Measurements from ENCODE around the gene DDX3X. TPM values are rescaled to one million over a fixed set of nuclear protein-coding genes. Genes with fewer than 3 reads are reported as not detected.
"Not testable (repeated sequence)": the region's sequence is repeated elsewhere in the genome, so short reads cannot be mapped to it uniquely, and the experiment has no call there.

The DDX3X gene
- polyA plus RNA-seq, 1 of the 3 experiments (the other 2 are of a cell fraction): 30.9 TPM

- Histone ChIP-seq H3K9me3 (no peaks in the 10 kb centered on the region), H3K9ac (no peak overlapping the region), H3K9me2 (no peaks in the 10 kb centered on the region), H3F3A (replicated peaks; ENCODE audit: insufficient read depth) (no peaks in the 10 kb centered on the region), H3K4me3 (ENCODE audit: low read depth in 2 of 2, low read length in 1 of 2) (no peak overlapping the region), H3K27ac (ENCODE audit: low read depth in 2 of 2, low read length in 1 of 2) (no peak overlapping the region), H4K20me1 (ENCODE audit: insufficient read depth) (no peaks in the 10 kb centered on the region), H3K27me3 (ENCODE audit: insufficient read depth) (no peaks in the 10 kb centered on the region), H3K4me1 (ENCODE audit: control insufficient read depth in 1 of 2, insufficient read depth in 2 of 2, low read depth in 1 of 2, low read length in 1 of 2) (no peaks in the 10 kb centered on the region), H3K79me2 (ENCODE audit: insufficient read depth) (no peaks in the 10 kb centered on the region), H2AFZ (ENCODE audit: low read depth) (no peak overlapping the region), H3K4me2 (no peak overlapping the region), H3K36me3 (replicated peaks in 1 of 2; ENCODE audit: control insufficient read depth in 1 of 2, insufficient read depth in 2 of 2, low read length in 1 of 2) (no peaks in the 10 kb centered on the region)
- no peak for DNase-seq
- 81% methylated on average over 7 of the region's 7 CpGs for WGBS (ENCODE audit: low lambda C conversion rate)
- ChIA-PET POLR2A (no interaction called here), CTCF (no interaction called here)
- TF ChIP-seq RFX5 (IDR thresholded peaks at IDR 0.05; ENCODE audit: low read length) (no peak), REST (IDR thresholded peaks at IDR 0.05; ENCODE audit: low read depth, low read length) (no peak), FOSL2 (IDR thresholded peaks at IDR 0.05; ENCODE audit: borderline replicate concordance, low read depth) (no peak), MEF2A (IDR thresholded peaks at IDR 0.05; ENCODE audit: borderline replicate concordance, low read depth) (no peak), USF1 (IDR thresholded peaks at IDR 0.05; ENCODE audit: borderline replicate concordance, low read depth) (no peak), GABPA (IDR thresholded peaks at IDR 0.05; ENCODE audit: low read depth) (no peak), IRF3 (IDR thresholded peaks at IDR 0.05; ENCODE audit: low read depth, low read length) (no peak), POLR2AphosphoS5 (IDR thresholded peaks at IDR 0.05; ENCODE audit: low read depth, low read length) (no peak), EP300 (IDR thresholded peaks at IDR 0.05; ENCODE audit: borderline replicate concordance in 1 of 2, low read depth in 1 of 2, low read length in 1 of 2) (no peak), PBX3 (IDR thresholded peaks at IDR 0.05) (no peak), EZH2phosphoT487 (IDR thresholded peaks at IDR 0.05; ENCODE audit: borderline replicate concordance, low read depth) (no peak), RXRA (IDR thresholded peaks at IDR 0.05; ENCODE audit: borderline replicate concordance, low read depth) (no peak), SIN3A (IDR thresholded peaks at IDR 0.05; ENCODE audit: borderline replicate concordance, low read depth, low read length) (no peak), FOXM1 (IDR thresholded peaks at IDR 0.05; ENCODE audit: low read depth) (no peak), USF2 (IDR thresholded peaks at IDR 0.05; ENCODE audit: borderline replicate concordance, low read depth, low read length) (no peak), RCOR1 (IDR thresholded peaks at IDR 0.05; ENCODE audit: low read length) (no peak), CHD2 (IDR thresholded peaks at IDR 0.05; ENCODE audit: low read length, partially characterized antibody) (no peak)
Measured at GRCh38 chrX:41314881-41315280, 19.1 kb upstream of the DDX3X start.

GRCh38 chrX:41316266-41316665, 17.7 kb upstream of the DDX3X start:
- H3K4me2 ChIP-seq; H3K9me2 ChIP-seq; CTCF ChIA-PET; H3K36me3 ChIP-seq (replicated peaks in 1 of 2; ENCODE audit: control insufficient read depth in 1 of 2, insufficient read depth in 2 of 2, low read length in 1 of 2); POLR2A ChIA-PET; H3K79me2 ChIP-seq (ENCODE audit: insufficient read depth); H3K27me3 ChIP-seq (ENCODE audit: insufficient read depth); H3K27ac ChIP-seq (ENCODE audit: low read depth in 2 of 2, low read length in 1 of 2); H3K9me3 ChIP-seq; H3K4me1 ChIP-seq (ENCODE audit: control insufficient read depth in 1 of 2, insufficient read depth in 2 of 2, low read depth in 1 of 2, low read length in 1 of 2); H2AFZ ChIP-seq (ENCODE audit: low read depth); H3K4me3 ChIP-seq (ENCODE audit: low read depth in 2 of 2, low read length in 1 of 2); H4K20me1 ChIP-seq (ENCODE audit: insufficient read depth); H3F3A ChIP-seq (replicated peaks; ENCODE audit: insufficient read depth); DNase-seq; H3K9ac ChIP-seq: not testable (repeated sequence)
- 67% methylated on average over 2 of the region's 2 CpGs for WGBS (ENCODE audit: low lambda C conversion rate)
